Lower lobe of right lung (tissue), 2 donors: ENCODE measurements around the gene AP2A2. TPM values are rescaled to one million over a fixed set of nuclear protein-coding genes. Genes with fewer than 3 reads are reported as not detected.
"Not testable (repeated sequence)": the region's sequence is repeated elsewhere in the genome, so short reads cannot be mapped to it uniquely, and the experiment has no call there.

Experiments used
- ATAC-seq, 2 donors: fragments of 200-7000 bp; cut with Tn5 transposase; one replicate each; pipeline ENCODE4 v1.9.1; 2020 to 2022; ENCODE audit warnings: mild to moderate bottlenecking in 2 of 2, moderate library complexity in 2 of 2
- DNase-seq: peaks from one replicate; pipeline ENCODE4 v3.0.0-alpha.2; 2020
- H3K27ac ChIP-seq: fragments of 200-600 bp; one replicate; pipeline ENCODE4 v1.8.0; 2022
- H3K27me3 ChIP-seq: fragments of 200-600 bp; one replicate; pipeline ENCODE4 v1.8.0; 2022; ENCODE audit warnings: low read depth
- H3K36me3 ChIP-seq: fragments of 200-600 bp; one replicate; pipeline ENCODE4 v1.8.0; 2022; ENCODE audit warnings: mild to moderate bottlenecking
- H3K4me1 ChIP-seq: fragments of 200-600 bp; one replicate; pipeline ENCODE4 v1.8.0; 2022
- H3K4me3 ChIP-seq: fragments of 200-600 bp; one replicate; pipeline ENCODE4 v1.8.0; 2022; ENCODE audit warnings: mild to moderate bottlenecking
- H3K9me3 ChIP-seq: fragments of 200-600 bp; one replicate; pipeline ENCODE4 v1.8.0; 2022
- CTCF ChIP-seq: fragments of 200-600 bp; IDR thresholded peaks from one replicate; pipeline ENCODE4 v1.8.0; 2022; ENCODE audit warnings: antibody characterized with exemption, mild to moderate bottlenecking
- intact Hi-C: fragments of 100-400 bp; cut with DNase I; formaldehyde crosslinking; loops from one replicate; pipeline ENCODE4 v1.11.0; 2022
- total RNA-seq: library from RNA; stranded (reverse); fragmentation: NEBNext Ultra II Directional; extraction: Animal tissue kit (Norgen Biotek cat#: 25700); gene quantifications from one replicate; pipeline ENCODE4 v1.2.1, GENCODE V29; 2021
- donor health status: DM: no; HTN: yes; CAD: no; lungs with severe emphysema.

AP2A2 gene
- total RNA-seq, 1 donor from 2014 or later = 130 TPM

- no peak overlapping the region for H3K27ac ChIP-seq
- no peak overlapping the region for H3K4me3 ChIP-seq
- DNase-seq (no peak), ATAC-seq (no peak)
- intact Hi-C loops = no loop called here
- no peak for TF ChIP-seq CTCF
- H3K4me1 ChIP-seq = peaks cover 27% of the 10 kb centered on the region
- peaks cover 29% of the 10 kb centered on the region for H3K36me3 ChIP-seq
- no peaks in the 10 kb centered on the region for H3K9me3 ChIP-seq
- H3K27me3 ChIP-seq = no peaks in the 10 kb centered on the region
Observed at GRCh38 chr11:955154-956063, 29.7 kb downstream of the AP2A2 start.

GRCh38 chr11:957212-957920, 31.7 kb downstream of the AP2A2 start:
- Histone ChIP-seq H3K9me3 (no peaks in the 10 kb centered on the region), H3K27ac (no peak overlapping the region), H3K4me1 (peaks cover 17% of the 10 kb centered on the region), H3K36me3 (peaks cover 38% of the 10 kb centered on the region), H3K4me3 (no peak overlapping the region), H3K27me3 (no peaks in the 10 kb centered on the region)
- ATAC-seq (no peak), DNase-seq (peak; percentile 20)
- no peak for TF ChIP-seq CTCF
- intact Hi-C loops = no loop called here

GRCh38 chr11:958101-958500, 32.4 kb downstream of the AP2A2 start:
- Histone ChIP-seq H3K4me3 (no peak overlapping the region), H3K27ac (no peak overlapping the region), H3K9me3 (no peaks in the 10 kb centered on the region), H3K4me1 (peaks cover 16% of the 10 kb centered on the region), H3K27me3 (no peaks in the 10 kb centered on the region), H3K36me3 (peaks cover 45% of the 10 kb centered on the region)
- DNase-seq (peak; percentile 10), ATAC-seq (no peak)
- no peak for TF ChIP-seq CTCF
- intact Hi-C loops = no loop called here

GRCh38 chr11:959027-959426, 33.4 kb downstream of the AP2A2 start:
- Histone ChIP-seq H3K36me3 (peaks cover 54% of the 10 kb centered on the region), H3K27ac (no peak overlapping the region), H3K4me1 (peaks cover 15% of the 10 kb centered on the region), H3K4me3 (no peak overlapping the region), H3K9me3 (no peaks in the 10 kb centered on the region), H3K27me3 (no peaks in the 10 kb centered on the region)
- intact Hi-C loops = no loop called here
- ATAC-seq = no peak
- peak; percentile 33 for DNase-seq
- TF ChIP-seq CTCF = no peak

GRCh38 chr11:959608-960007, 33.9 kb downstream of the AP2A2 start:
- TF ChIP-seq CTCF = no peak
- peaks cover 12% of the 10 kb centered on the region for H3K4me1 ChIP-seq
- H3K9me3 ChIP-seq = no peaks in the 10 kb centered on the region
- intact Hi-C loops = no loop called here
- no peak overlapping the region for H3K27ac ChIP-seq
- no peaks in the 10 kb centered on the region for H3K27me3 ChIP-seq
- peaks cover 60% of the 10 kb centered on the region for H3K36me3 ChIP-seq
- H3K4me3 ChIP-seq = no peak overlapping the region
- DNase-seq = no peak
- ATAC-seq = no peak

GRCh38 chr11:961310-961920, 35.7 kb downstream of the AP2A2 start:
- H3K36me3 ChIP-seq = peaks cover 60% of the 10 kb centered on the region
- H3K27me3 ChIP-seq, H3K4me3 ChIP-seq, H3K27ac ChIP-seq, ATAC-seq, H3K4me1 ChIP-seq, intact Hi-C loops, H3K9me3 ChIP-seq, DNase-seq: not testable (repeated sequence)
